ENCODE results near the gene SLC18A3.

Gene SLC18A3

DNA sequence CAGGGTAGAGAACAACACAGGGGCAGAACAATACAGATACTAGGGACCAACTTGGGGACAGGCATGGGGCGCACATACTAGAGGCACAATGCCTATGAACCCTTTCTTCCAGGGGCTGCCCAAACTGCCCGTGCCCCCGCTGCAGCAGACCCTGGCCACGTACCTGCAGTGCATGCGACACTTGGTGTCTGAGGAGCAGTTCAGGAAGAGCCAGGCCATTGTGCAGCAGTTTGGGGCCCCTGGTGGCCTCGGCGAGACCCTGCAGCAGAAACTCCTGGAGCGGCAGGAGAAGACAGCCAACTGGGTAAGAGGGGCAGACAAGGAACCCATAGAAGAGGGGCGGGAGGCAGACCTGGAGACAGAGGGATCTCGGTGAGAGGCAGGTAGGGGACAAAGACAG is 9.5 kb downstream of the SLC18A3 start:
- Histone ChIP-seq H3K4me2 (ENCODE audit: low read length) (no peak overlapping the region), H3K9me3 (ENCODE audit: low read length) (no peaks in the 10 kb centered on the region), H3F3A (ENCODE audit: insufficient read depth, low read length) (no peaks in the 10 kb centered on the region), H3K9ac (ENCODE audit: low read length) (no peak overlapping the region), H3K27me3 (ENCODE audit: insufficient read depth, low read length) (no peaks in the 10 kb centered on the region), H3K79me2 (ENCODE audit: insufficient read depth, low read length) (no peaks in the 10 kb centered on the region), H4K20me1 (ENCODE audit: insufficient read depth, low read length) (no peaks in the 10 kb centered on the region), H2AFZ (ENCODE audit: low read length) (no peak overlapping the region), H3K4me1 (ENCODE audit: insufficient read depth, low read length, severe bottlenecking) (no peaks in the 10 kb centered on the region), H3K4me3 (ENCODE audit: low read depth, low read length, poor library complexity, severe bottlenecking) (no peak overlapping the region), H3K36me3 (ENCODE audit: insufficient read depth, low read length) (no peaks in the 10 kb centered on the region), H3K27ac (ENCODE audit: low read depth, low read length, poor library complexity, severe bottlenecking) (no peak overlapping the region), H3K9me2 (ENCODE audit: low read depth, low read length) (no peaks in the 10 kb centered on the region)
- TF ChIP-seq EZH2 (IDR thresholded peaks at IDR 0.05; ENCODE audit: borderline replicate concordance, low read length): no peak
- TF ChIP-seq, protein P1, sequence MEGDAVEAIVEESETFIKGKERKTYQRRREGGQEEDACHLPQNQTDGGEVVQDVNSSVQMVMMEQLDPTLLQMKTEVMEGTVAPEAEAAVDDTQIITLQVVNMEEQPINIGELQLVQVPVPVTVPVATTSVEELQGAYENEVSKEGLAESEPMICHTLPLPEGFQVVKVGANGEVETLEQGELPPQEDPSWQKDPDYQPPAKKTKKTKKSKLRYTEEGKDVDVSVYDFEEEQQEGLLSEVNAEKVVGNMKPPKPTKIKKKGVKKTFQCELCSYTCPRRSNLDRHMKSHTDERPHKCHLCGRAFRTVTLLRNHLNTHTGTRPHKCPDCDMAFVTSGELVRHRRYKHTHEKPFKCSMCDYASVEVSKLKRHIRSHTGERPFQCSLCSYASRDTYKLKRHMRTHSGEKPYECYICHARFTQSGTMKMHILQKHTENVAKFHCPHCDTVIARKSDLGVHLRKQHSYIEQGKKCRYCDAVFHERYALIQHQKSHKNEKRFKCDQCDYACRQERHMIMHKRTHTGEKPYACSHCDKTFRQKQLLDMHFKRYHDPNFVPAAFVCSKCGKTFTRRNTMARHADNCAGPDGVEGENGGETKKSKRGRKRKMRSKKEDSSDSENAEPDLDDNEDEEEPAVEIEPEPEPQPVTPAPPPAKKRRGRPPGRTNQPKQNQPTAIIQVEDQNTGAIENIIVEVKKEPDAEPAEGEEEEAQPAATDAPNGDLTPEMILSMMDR (IDR thresholded peaks at IDR 0.05; ENCODE audit: low read length): no peak

DNA sequence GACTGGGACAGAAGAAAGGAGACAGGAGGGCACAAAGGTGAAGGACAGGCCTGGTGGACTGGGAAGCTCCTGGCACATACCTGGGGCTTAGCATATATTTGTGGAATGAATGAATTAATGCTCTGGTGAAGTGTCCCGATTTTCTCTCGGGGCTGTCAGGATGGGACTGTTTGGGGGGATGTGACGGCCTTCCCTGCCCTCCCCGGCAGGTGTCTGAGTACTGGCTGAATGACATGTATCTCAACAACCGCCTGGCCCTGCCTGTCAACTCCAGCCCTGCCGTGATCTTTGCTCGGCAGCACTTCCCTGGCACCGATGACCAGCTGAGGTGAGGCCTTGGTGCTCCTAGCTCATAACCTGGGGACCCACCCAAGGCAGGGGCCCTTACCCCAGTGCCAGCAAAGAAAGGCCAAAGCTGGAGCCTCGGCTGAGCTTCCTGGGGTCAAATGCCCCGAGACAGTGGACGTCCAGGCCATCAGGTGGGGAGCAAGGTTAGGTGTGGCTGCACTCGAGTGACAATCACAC is 10.2 kb downstream of the SLC18A3 start:
- Histone ChIP-seq H3K4me3 (ENCODE audit: low read depth, low read length, poor library complexity, severe bottlenecking) (no peak overlapping the region), H3K79me2 (ENCODE audit: insufficient read depth, low read length) (no peaks in the 10 kb centered on the region), H3K9ac (ENCODE audit: low read length) (no peak overlapping the region), H3K4me1 (ENCODE audit: insufficient read depth, low read length, severe bottlenecking) (no peaks in the 10 kb centered on the region), H3F3A (ENCODE audit: insufficient read depth, low read length) (no peaks in the 10 kb centered on the region), H4K20me1 (ENCODE audit: insufficient read depth, low read length) (no peaks in the 10 kb centered on the region), H2AFZ (ENCODE audit: low read length) (no peak overlapping the region), H3K27ac (ENCODE audit: low read depth, low read length, poor library complexity, severe bottlenecking) (no peak overlapping the region), H3K4me2 (ENCODE audit: low read length) (no peak overlapping the region), H3K9me3 (ENCODE audit: low read length) (no peaks in the 10 kb centered on the region), H3K36me3 (ENCODE audit: insufficient read depth, low read length) (no peaks in the 10 kb centered on the region), H3K27me3 (ENCODE audit: insufficient read depth, low read length) (no peaks in the 10 kb centered on the region), H3K9me2 (ENCODE audit: low read depth, low read length) (no peaks in the 10 kb centered on the region)
- no peak for TF ChIP-seq EZH2 (IDR thresholded peaks at IDR 0.05; ENCODE audit: borderline replicate concordance, low read length)
- TF ChIP-seq, protein P1 (IDR thresholded peaks at IDR 0.05; ENCODE audit: low read length): no peak

DNA sequence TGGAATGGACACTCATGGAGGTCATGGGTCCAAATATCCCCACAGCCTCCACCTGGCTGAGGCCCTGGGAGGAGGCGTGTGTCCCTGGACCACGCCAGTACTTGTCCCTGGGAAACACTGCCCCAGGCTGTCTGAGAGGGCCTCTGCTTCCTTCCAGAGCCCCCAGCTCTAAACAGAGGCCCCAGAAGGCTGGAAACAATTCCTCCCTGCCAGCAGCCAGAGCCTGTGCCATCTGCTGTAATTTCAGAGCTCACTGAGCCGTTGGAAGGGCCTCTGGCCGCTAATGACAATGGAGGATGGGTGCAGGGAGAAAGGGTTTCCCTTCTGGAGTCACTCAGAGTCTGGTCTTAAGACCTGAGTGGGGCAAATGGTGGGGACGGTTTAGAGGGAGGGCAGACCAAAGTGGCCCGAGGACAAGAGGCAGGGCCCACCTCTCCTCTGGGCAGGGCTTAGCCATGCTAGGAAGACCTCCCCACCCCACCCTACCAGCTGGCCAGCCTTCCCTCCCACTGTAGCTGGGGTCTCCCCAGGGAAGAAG is 10.8 kb downstream of the SLC18A3 start:
- Histone ChIP-seq H3K9me2 (ENCODE audit: low read depth, low read length) (no peaks in the 10 kb centered on the region), H3K79me2 (ENCODE audit: insufficient read depth, low read length) (no peaks in the 10 kb centered on the region), H3K4me1 (ENCODE audit: insufficient read depth, low read length, severe bottlenecking) (no peaks in the 10 kb centered on the region), H3K9me3 (ENCODE audit: low read length) (no peaks in the 10 kb centered on the region), H3K27ac (ENCODE audit: low read depth, low read length, poor library complexity, severe bottlenecking) (no peak overlapping the region), H3K4me2 (ENCODE audit: low read length) (no peak overlapping the region), H2AFZ (ENCODE audit: low read length) (no peak overlapping the region), H3K9ac (ENCODE audit: low read length) (no peak overlapping the region), H3K4me3 (ENCODE audit: low read depth, low read length, poor library complexity, severe bottlenecking) (no peak overlapping the region), H3F3A (ENCODE audit: insufficient read depth, low read length) (no peaks in the 10 kb centered on the region), H3K27me3 (ENCODE audit: insufficient read depth, low read length) (no peaks in the 10 kb centered on the region), H3K36me3 (ENCODE audit: insufficient read depth, low read length) (no peaks in the 10 kb centered on the region), H4K20me1 (ENCODE audit: insufficient read depth, low read length) (no peaks in the 10 kb centered on the region)
- TF ChIP-seq, protein P1 (IDR thresholded peaks at IDR 0.05; ENCODE audit: low read length): no peak
- TF ChIP-seq EZH2 (IDR thresholded peaks at IDR 0.05; ENCODE audit: borderline replicate concordance, low read length): no peak
